HG02759 (cell line): ENCODE results near the gene NRP1.
"Not testable (repeated sequence)": the region's sequence is repeated elsewhere in the genome, so short reads cannot be mapped to it uniquely, and the experiment has no call there.

Source experiments
- ATAC-seq: cut with Tn5 transposase; IDR thresholded peaks from one replicate; pipeline ENCODE4 v1.9.1; 2021; ENCODE audit warnings: mild to moderate bottlenecking, moderate library complexity; ENCODE audit not compliant: unreplicated experiment

The NRP1 gene

GRCh38 chr10:33334153-33334804 is at the start of gene NRP1:
Gene NRP1 (minus strand): TSS chr10:33334667. CDS start chr10:33334382, 285 bp downstream.
- peak; percentile 32 for ATAC-seq

- not testable (repeated sequence) for ATAC-seq
These were observed 49.7 kb upstream of the NRP1 start for GRCh38 chr10:33384201-33384600.

GRCh38 chr10:33382921-33383713 is 48.6 kb upstream of the NRP1 start:
- no peak for ATAC-seq

GRCh38 chr10:33382216-33382600 is 47.7 kb upstream of the NRP1 start:
- ATAC-seq: no peak

GRCh38 chr10:33381451-33382215 is 47.2 kb upstream of the NRP1 start:
- ATAC-seq: no peak

- ATAC-seq: no peak
These were observed 43.2 kb upstream of the NRP1 start for GRCh38 chr10:33377658-33378025.

GRCh38 chr10:33376976-33377657 is 42.6 kb upstream of the NRP1 start:
- ATAC-seq: no peak

GRCh38 chr10:33376476-33376875 is 42.0 kb upstream of the NRP1 start:
- ATAC-seq: no peak

GRCh38 chr10:33373263-33373662 is 38.8 kb upstream of the NRP1 start:
- ATAC-seq: no peak

- no peak for ATAC-seq
These were observed 36.8 kb upstream of the NRP1 start for GRCh38 chr10:33371234-33371633.

- ATAC-seq: no peak
These were observed 36.0 kb upstream of the NRP1 start for GRCh38 chr10:33370434-33370930.

GRCh38 chr10:33368086-33368485 is 33.6 kb upstream of the NRP1 start:
- ATAC-seq: no peak

- ATAC-seq: no peak
These were observed 31.5 kb upstream of the NRP1 start for GRCh38 chr10:33365871-33366411.

GRCh38 chr10:33365301-33365700 is 30.8 kb upstream of the NRP1 start:
- ATAC-seq: no peak

GRCh38 chr10:33363106-33363505 is 28.6 kb upstream of the NRP1 start:
- no peak for ATAC-seq

- ATAC-seq: no peak
These were observed 23.5 kb upstream of the NRP1 start for GRCh38 chr10:33358016-33358415.

GRCh38 chr10:33355274-33355673 is 20.8 kb upstream of the NRP1 start:
- no peak for ATAC-seq

GRCh38 chr10:33353853-33354252 is 19.4 kb upstream of the NRP1 start:
- no peak for ATAC-seq

GRCh38 chr10:33353334-33353733 is 18.9 kb upstream of the NRP1 start:
- no peak for ATAC-seq

GRCh38 chr10:33352615-33353014 is 18.1 kb upstream of the NRP1 start:
- no peak for ATAC-seq

GRCh38 chr10:33352175-33352574 is 17.7 kb upstream of the NRP1 start:
- ATAC-seq: no peak
